Heart left ventricle (tissue), 13 donors: ENCODE results near the gene ARF1.

Experiments
- CTCF ChIP-seq, 12 donors: fragments of 200-600 bp; sonication (generic) in 4 of 12; IDR thresholded peaks; one replicate each; pipeline versions ENCODE4 v1.5.0 to v1.8.0; 2018 to 2022; ENCODE audit warnings: antibody characterized with exemption in 12 of 12, mild to moderate bottlenecking in 5 of 12
- POLR2A ChIP-seq, 2 donors: fragments of 450-650 bp; IDR thresholded peaks; one replicate each; pipeline ENCODE4 v1.6.1; 2017; ENCODE audit warnings: antibody characterized with exemption in 2 of 2, mild to moderate bottlenecking in 2 of 2, moderate library complexity in 2 of 2
- donor health status: ischemic (EF 13 %, LVEDD 7.1; RV severe dilation, severe dysfunction).
- donor health status: DM: no; HTN: yes; CAD: no.
- donor health status: DM: no; HTN: no; CAD: no.
- donor health status: ischemic (EF 25% LVEDD 6.9; RV normal size, moderate dysfunction).
- donor health status: ischemic (EF 25% LVEDD 5.7; RV mildly dilated, moderate dysfunction).
- donor health status: ischemic (EF 35%, LVEDD 5.7; RV mildly dilated, moderate dysfunction).
- donor health status: nonischemic (EF 11% LVEDD 7.7; RV severe dilation, severe dysfunction).
- donor health status: DM: yes; HTN: yes; CAD: no.
- donor health status: PGD.
- donor health status: ischemic (EF 29% LVEDD 5.4; RV normal size, mild dysfunction).
- donor health status: nonischemic (EF 23%, LVEDD 6.1; RV moderate dilation, normal function).

GRCh38 chr1:228097333-228098081, 15.0 kb downstream of the ARF1 start:
- TF ChIP-seq CTCF (IDR thresholded peaks at IDR 0.05) (no peak), POLR2A (IDR thresholded peaks at IDR 0.05) (no peak)
